ENCODE results near the gene P2RX6. TPM values are rescaled to one million over a fixed set of nuclear protein-coding genes. Genes with fewer than 3 reads are reported as not detected.

Gene P2RX6
- total RNA-seq, 2 experiments from 2014 or later, result 0.14 to 0.69 TPM

DNA sequence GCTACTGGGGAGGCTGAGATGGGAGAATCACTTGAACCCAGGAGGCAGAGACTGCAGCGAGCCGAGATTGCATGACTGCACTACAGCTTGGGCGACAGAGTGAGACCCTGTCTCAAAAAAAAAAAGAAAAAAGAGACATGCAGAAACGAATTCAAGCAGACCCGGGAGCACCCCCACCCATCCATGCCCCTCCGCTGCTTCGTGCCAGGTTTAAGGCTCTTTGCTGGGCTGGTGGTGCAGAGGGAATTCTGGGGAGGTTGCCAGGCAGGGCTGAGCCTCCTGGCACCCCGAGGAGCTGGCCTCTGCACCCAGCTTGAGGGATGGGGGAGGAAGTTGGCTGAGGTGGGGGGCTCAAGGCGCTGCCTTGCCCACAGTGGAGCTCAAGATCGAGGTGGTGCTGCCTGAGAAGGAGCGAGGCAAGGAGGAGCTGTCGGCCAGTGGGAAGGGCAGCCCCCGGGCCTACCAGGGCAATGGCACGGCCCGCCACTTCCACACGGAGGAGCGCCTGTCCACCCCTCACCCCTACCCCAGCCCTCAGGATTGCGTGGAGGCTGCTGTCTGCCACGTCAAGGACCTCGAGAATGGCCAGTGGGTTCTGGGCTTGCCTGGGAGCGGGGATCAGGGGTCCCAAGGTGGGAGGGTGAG is 41.9 kb upstream of the P2RX6 start:
- Histone ChIP-seq H3K36me3 (ENCODE audit: insufficient read depth, low read length) (no peaks in the 10 kb centered on the region), H3K4me3 (ENCODE audit: low read length) (no peak overlapping the region), H3K27me3 (ENCODE audit: control insufficient read depth in 1 of 2, insufficient read depth in 2 of 2, low read length in 2 of 2) (no peaks in the 10 kb centered on the region), H3K9me3 (ENCODE audit: control insufficient read depth in 1 of 2, insufficient read depth in 1 of 2, low read length in 2 of 2) (peaks cover 0 to 8% of the 10 kb centered on the region in 2 experiments), H3K4me1 (ENCODE audit: insufficient read depth, low read length) (no peaks in the 10 kb centered on the region), H3K27ac (ENCODE audit: low read depth in 1 of 2, low read length in 2 of 2) (no peak overlapping the region)
- POLR2A ChIA-PET, result no interaction called here
- Mint-ChIP-seq H3K9me3 (no peaks in the 10 kb centered on the region), H3K27ac (no peak overlapping the region), H3K4me3 (no peak overlapping the region), H3K36me3 (ENCODE audit: low read depth) (no peaks in the 10 kb centered on the region), H3K4me1 (ENCODE audit: low read depth) (no peaks in the 10 kb centered on the region), H3K27me3 (no peaks in the 10 kb centered on the region)
- intact Hi-C loops (cut with DNase I, micrococcal nuclease), result loop anchor here in 1 of 2 experiments (10.0 kb wide), 1 partner anchor 132 kb away; no protein-coding TSS in a partner anchor
- no peak for DNase-seq
- no peak for ATAC-seq (ENCODE audit: poor library complexity)
- CTCF ChIA-PET, result no interaction called here
- no peak for TF ChIP-seq CTCF (IDR thresholded peaks at IDR 0.05)

GRCh38 chr22:20973634-20974286 is 41.2 kb upstream of the P2RX6 start:
- no peaks in the 10 kb centered on the region for H3K9me3 Mint-ChIP-seq
- Histone ChIP-seq H3K27ac (ENCODE audit: low read depth in 1 of 2, low read length in 2 of 2) (no peak overlapping the region), H3K4me1 (ENCODE audit: insufficient read depth, low read length) (no peaks in the 10 kb centered on the region), H3K4me3 (ENCODE audit: low read length) (no peak overlapping the region), H3K36me3 (ENCODE audit: insufficient read depth, low read length) (no peaks in the 10 kb centered on the region), H3K27me3 (ENCODE audit: control insufficient read depth in 1 of 2, insufficient read depth in 2 of 2, low read length in 2 of 2) (no peaks in the 10 kb centered on the region), H3K9me3 (ENCODE audit: control insufficient read depth in 1 of 2, insufficient read depth in 1 of 2, low read length in 2 of 2) (peaks cover 5 to 13% of the 10 kb centered on the region in 2 experiments)
- H3K27me3 Mint-ChIP-seq, result no peaks in the 10 kb centered on the region
- intact Hi-C loops (cut with DNase I, micrococcal nuclease), result loop anchor here in 1 of 2 experiments (10.0 kb wide), 1 partner anchor 131 kb away; no protein-coding TSS in a partner anchor
- TF ChIP-seq CTCF (IDR thresholded peaks at IDR 0.05), result no peak
- no peak overlapping the region for H3K4me3 Mint-ChIP-seq
- DNase-seq (peak in 1 of 14 experiments; percentile 18), ATAC-seq (ENCODE audit: poor library complexity) (no peak)
- H3K27ac Mint-ChIP-seq, result no peak overlapping the region
- ChIA-PET CTCF (no interaction called here), POLR2A (no interaction called here)
- peaks cover under 1% of the 10 kb centered on the region for H3K4me1 Mint-ChIP-seq (ENCODE audit: low read depth)
- H3K36me3 Mint-ChIP-seq (ENCODE audit: low read depth), result no peaks in the 10 kb centered on the region

DNA sequence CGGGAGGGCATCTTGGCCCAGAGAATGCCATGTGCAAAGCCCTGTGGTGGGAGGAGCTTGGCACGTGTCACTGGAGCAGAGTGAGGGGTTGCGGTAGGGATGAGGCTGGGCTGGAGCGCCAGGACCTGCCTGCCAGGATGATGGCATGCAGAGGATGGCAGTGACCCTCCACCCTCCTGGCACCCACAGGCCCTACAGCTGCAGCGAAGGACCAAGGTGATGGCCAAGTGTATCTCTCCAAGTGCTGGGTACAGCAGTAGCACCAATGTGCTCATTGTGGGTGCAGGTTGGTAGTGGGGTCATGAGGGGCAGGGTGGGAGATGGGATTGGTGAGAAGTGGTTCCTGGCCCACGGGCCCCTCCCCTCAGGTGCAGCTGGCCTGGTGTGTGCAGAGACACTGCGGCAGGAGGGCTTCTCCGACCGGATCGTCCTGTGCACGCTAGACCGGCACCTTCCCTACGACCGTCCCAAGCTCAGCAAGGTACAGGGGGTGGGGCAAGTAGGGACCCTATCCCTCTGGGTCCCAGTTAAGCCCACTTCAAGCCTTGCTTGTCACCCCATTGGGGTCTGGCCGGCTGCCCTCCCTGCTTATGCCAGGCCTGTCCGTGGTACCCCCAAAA is 40.5 kb upstream of the P2RX6 start:
- Histone ChIP-seq H3K27me3 (ENCODE audit: control insufficient read depth in 1 of 2, insufficient read depth in 2 of 2, low read length in 2 of 2) (no peaks in the 10 kb centered on the region), H3K36me3 (ENCODE audit: insufficient read depth, low read length) (no peaks in the 10 kb centered on the region), H3K9me3 (ENCODE audit: control insufficient read depth in 1 of 2, insufficient read depth in 1 of 2, low read length in 2 of 2) (peaks cover 6 to 18% of the 10 kb centered on the region in 2 experiments), H3K4me3 (ENCODE audit: low read length) (no peak overlapping the region), H3K27ac (ENCODE audit: low read depth in 1 of 2, low read length in 2 of 2) (no peak overlapping the region), H3K4me1 (ENCODE audit: insufficient read depth, low read length) (peaks cover 6% of the 10 kb centered on the region)
- ATAC-seq (ENCODE audit: poor library complexity) (no peak), DNase-seq (no peak)
- intact Hi-C loops (cut with DNase I, micrococcal nuclease), result loop anchor here in 1 of 2 experiments (10.0 kb wide), 1 partner anchor 130 kb away; no protein-coding TSS in a partner anchor
- ChIA-PET POLR2A (no interaction called here), CTCF (no interaction called here)
- no peaks in the 10 kb centered on the region for H3K27me3 Mint-ChIP-seq
- H3K9me3 Mint-ChIP-seq, result no peaks in the 10 kb centered on the region
- H3K27ac Mint-ChIP-seq, result no peak overlapping the region
- H3K4me1 Mint-ChIP-seq (ENCODE audit: low read depth), result peaks cover 7% of the 10 kb centered on the region
- TF ChIP-seq CTCF (IDR thresholded peaks at IDR 0.05), result no peak
- no peak overlapping the region for H3K4me3 Mint-ChIP-seq
- H3K36me3 Mint-ChIP-seq (ENCODE audit: low read depth), result no peaks in the 10 kb centered on the region
